H1 (cell line): ENCODE results near the gene MORC1. TPM values are rescaled to one million over a fixed set of nuclear protein-coding genes. Genes with fewer than 3 reads are reported as not detected.

Experiments used
- CTCF ChIA-PET: fragments of 300-600 bp; sonication (Branson Sonifier 250); formaldehyde crosslinking; loops from one replicate; lab custom pipeline; 2021; ENCODE audit not compliant: partially characterized antibody; lab: Charles Lee
- POLR2A ChIA-PET: fragments of 300-600 bp; sonication (Branson Sonifier 250); formaldehyde crosslinking; loops from one replicate; lab custom pipeline; 2021; ENCODE audit warnings: inconsistent platforms; ENCODE audit not compliant: partially characterized antibody; lab: Charles Lee
- DNase-seq, 2 experiments: peaks; one replicate each; pipeline versions ENCODE4 v3.0.0 to v3.0.0-alpha.2; 2010 to 2022; ENCODE audit warnings: low spot score in 2 of 2, low read depth in 1 of 2, mixed read lengths in 1 of 2
- FAIRE-seq: peaks from 2 replicates; lab custom pipeline; 2011; peaks lifted over from hg19 to GRCh38; lab: Jason Lieb, UNC
- H2AFZ ChIP-seq: 2 replicates; pipeline ENCODE4 v1.8.1; 2012; ENCODE audit warnings: low read length, inconsistent platforms
- H2AK5ac ChIP-seq: 2 replicates; pipeline ENCODE4 v1.6.1; 2013; ENCODE audit warnings: low read depth, low read length
- H2BK120ac ChIP-seq: replicated peaks from 2 replicates; pipeline ENCODE3; 2013; ENCODE audit warnings: low read depth, low read length, inconsistent platforms
- H2BK12ac ChIP-seq: 2 replicates; pipeline ENCODE4 v1.6.1; 2013; ENCODE audit warnings: low read depth, low read length
- H2BK15ac ChIP-seq: 2 replicates; pipeline ENCODE4 v1.6.1; 2013; ENCODE audit warnings: low read length
- H2BK20ac ChIP-seq: 2 replicates; pipeline ENCODE4 v1.6.1; 2013; ENCODE audit warnings: low read length
- H2BK5ac ChIP-seq: 2 replicates; pipeline ENCODE4 v1.6.1; 2013; ENCODE audit warnings: low read depth, low read length
- H3K14ac ChIP-seq: 2 replicates; pipeline ENCODE4 v1.6.1; 2013; ENCODE audit warnings: inconsistent platforms; ENCODE audit not compliant: insufficient read length
- H3K18ac ChIP-seq: 2 replicates; pipeline ENCODE4 v1.6.1; 2013; ENCODE audit warnings: low read length; ENCODE audit errors: extremely low read depth
- H3K23ac ChIP-seq: 2 replicates; pipeline ENCODE4 v1.6.1; 2013; ENCODE audit warnings: inconsistent platforms; ENCODE audit not compliant: insufficient read length
- H3K23me2 ChIP-seq: 2 replicates; pipeline ENCODE4 v1.6.1; 2013; ENCODE audit warnings: low read depth, low read length
- H3K27ac ChIP-seq: 2 replicates; pipeline ENCODE4 v1.6.1; 2011; ENCODE audit warnings: low read depth, low read length, inconsistent platforms
- H3K27me3 ChIP-seq, 4 experiments: replicated peaks in 1 of 4; 1 replicate in 1 of 4; 2 replicates in 3 of 4; pipeline versions ENCODE4 v1.6.1 to v1.8.1; 2011 to 2013; ENCODE audit warnings: low read length in 3 of 4, mild to moderate bottlenecking in 3 of 4, inconsistent platforms in 2 of 4, mixed read lengths in 2 of 4, moderate library complexity in 1 of 4; ENCODE audit not compliant: control insufficient read depth in 3 of 4, insufficient read depth in 3 of 4; ENCODE audit errors: extremely low read depth in 1 of 4
- H3K36me3 ChIP-seq, 4 experiments: 2 replicates each; pipeline versions ENCODE4 v1.6.1 to v1.8.1; 2011 to 2013; ENCODE audit warnings: mild to moderate bottlenecking in 4 of 4, low read length in 3 of 4, moderate library complexity in 2 of 4, control low read depth in 1 of 4, inconsistent platforms in 1 of 4; ENCODE audit not compliant: insufficient read depth in 4 of 4, control insufficient read depth in 2 of 4
- H3K4ac ChIP-seq: replicated peaks from 2 replicates; pipeline ENCODE3; 2013; ENCODE audit warnings: low read length, low read depth, mixed read lengths, inconsistent platforms; ENCODE audit not compliant: insufficient read length
- H3K4me1 ChIP-seq, 4 experiments: replicated peaks in 1 of 4; 1 replicate in 1 of 4; 2 replicates in 3 of 4; pipeline versions ENCODE4 v1.6.1 to v1.8.1; 2011 to 2013; ENCODE audit warnings: low read length in 3 of 4, inconsistent platforms in 2 of 4, mixed read lengths in 1 of 4; ENCODE audit not compliant: insufficient read depth in 4 of 4, control insufficient read depth in 3 of 4
- H3K4me2 ChIP-seq, 2 experiments: 2 replicates each; pipeline versions ENCODE4 v1.6.1 to v1.8.1; 2011 to 2013; ENCODE audit warnings: low read depth in 2 of 2, low read length in 2 of 2, control low read depth in 1 of 2, inconsistent platforms in 1 of 2, mild to moderate bottlenecking in 1 of 2; ENCODE audit not compliant: insufficient read depth in 1 of 2
- H3K4me3 ChIP-seq, 4 experiments: fragments of 200-600, 300-600 bp in 1 of 4; sonication (generic), shearing (Covaris generic), sonication (Bioruptor Twin) in 1 of 4; 2 replicates each; pipeline versions ENCODE4 v1.5.1 to v1.8.1; 2011 to 2016; ENCODE audit warnings: low read length in 4 of 4, low read depth in 3 of 4, control low read depth in 2 of 4, inconsistent platforms in 2 of 4, mild to moderate bottlenecking in 2 of 4, mixed read lengths in 1 of 4, moderate library complexity in 1 of 4; ENCODE audit not compliant: insufficient read depth in 2 of 4; ENCODE audit errors: extremely low read depth in 1 of 4
- H3K56ac ChIP-seq: replicated peaks from 2 replicates; pipeline ENCODE3; 2013; ENCODE audit warnings: low read depth, mild to moderate bottlenecking, mixed read lengths, low read length, inconsistent platforms; ENCODE audit not compliant: insufficient read length
- H3K79me1 ChIP-seq: 2 replicates; pipeline ENCODE4 v1.6.1; 2013; ENCODE audit warnings: low read depth, low read length, control low read depth
- H3K79me2 ChIP-seq, 2 experiments: 2 replicates each; pipeline versions ENCODE4 v1.6.1 to v1.8.1; 2012 to 2013; ENCODE audit warnings: low read length in 2 of 2, mild to moderate bottlenecking in 2 of 2, inconsistent platforms in 1 of 2; ENCODE audit not compliant: insufficient read depth in 2 of 2, control insufficient read depth in 1 of 2
- H3K9ac ChIP-seq, 4 experiments: replicated peaks in 1 of 4; 1 replicate in 1 of 4; 2 replicates in 3 of 4; pipeline versions ENCODE4 v1.6.1 to v1.8.1; 2011 to 2013; ENCODE audit warnings: low read depth in 3 of 4, low read length in 3 of 4, control low read depth in 2 of 4, mild to moderate bottlenecking in 2 of 4, moderate library complexity in 2 of 4, inconsistent platforms in 1 of 4; ENCODE audit errors: extremely low read depth in 1 of 4
- H3K9me3 ChIP-seq, 2 experiments: 2 replicates each; pipeline versions ENCODE4 v1.6.1 to v1.8.1; 2012 to 2013; ENCODE audit warnings: mild to moderate bottlenecking in 2 of 2, moderate library complexity in 2 of 2, control low read depth in 1 of 2, inconsistent platforms in 1 of 2, low read depth in 1 of 2, low read length in 1 of 2, mixed read lengths in 1 of 2; ENCODE audit not compliant: insufficient read depth in 2 of 2
- H4K20me1 ChIP-seq, 2 experiments: replicated peaks in 1 of 2; 2 replicates each; pipeline versions ENCODE3 to v1.8.1; 2011 to 2013; ENCODE audit warnings: inconsistent platforms in 2 of 2, low read length in 2 of 2, mild to moderate bottlenecking in 1 of 2; ENCODE audit not compliant: insufficient read depth in 2 of 2, control insufficient read depth in 1 of 2
- H4K5ac ChIP-seq: 2 replicates; pipeline ENCODE4 v1.6.1; 2013; ENCODE audit warnings: low read length, low read depth, mixed read lengths, inconsistent platforms; ENCODE audit not compliant: insufficient read length
- H4K8ac ChIP-seq: 2 replicates; pipeline ENCODE4 v1.8.0; 2013; ENCODE audit warnings: mild to moderate bottlenecking, moderate library complexity, low read length, inconsistent platforms; ENCODE audit not compliant: insufficient read depth; ENCODE audit errors: extremely low read depth
- H4K91ac ChIP-seq: replicated peaks from 2 replicates; pipeline ENCODE3; 2013; ENCODE audit warnings: low read length, mixed read lengths, inconsistent platforms; ENCODE audit not compliant: insufficient read length
- CREB1 ChIP-seq: IDR thresholded peaks from 2 replicates; pipeline ENCODE4 v1.6.1; 2012; ENCODE audit warnings: inconsistent platforms
- EP300 ChIP-seq, 2 experiments: IDR thresholded peaks; 1 replicate in 1 of 2; 2 replicates in 1 of 2; pipeline ENCODE4 v1.6.1; 2011 to 2012; ENCODE audit warnings: low read depth in 2 of 2, low read length in 2 of 2, mild to moderate bottlenecking in 2 of 2, borderline replicate concordance in 1 of 2, inconsistent platforms in 1 of 2, moderate library complexity in 1 of 2
- GTF2F1 ChIP-seq: IDR thresholded peaks from 2 replicates; pipeline ENCODE4 v1.6.1; 2012; ENCODE audit warnings: low read depth, low read length, improper control_type of control experiment, borderline replicate concordance
- MAX ChIP-seq: IDR thresholded peaks from 2 replicates; pipeline ENCODE4 v1.6.1; 2012; ENCODE audit warnings: inconsistent platforms
- SIRT6 ChIP-seq: IDR thresholded peaks from one replicate; pipeline ENCODE4 v1.7.1; 2012; ENCODE audit warnings: low read length, inconsistent platforms
- ZNF274 ChIP-seq: IDR thresholded peaks from 2 replicates; pipeline ENCODE4 v1.7.0; 2012; ENCODE audit warnings: low read length, borderline replicate concordance; ENCODE audit errors: extremely low read depth
- polyA plus RNA-seq, 7 experiments: library from polyadenylated mRNA; depleted of rRNA in 3 of 7; stranded (reverse) in 5 of 7; unstranded in 2 of 7; fragments of >200 nt in 5 of 7; fragments of 200-250 nt in 2 of 7; gene quantifications; 1 replicate in 5 of 7; 2 replicates in 1 of 7; 4 replicates in 1 of 7; pipeline versions ENCODE4 v1.2.1 to v1.2.3, GENCODE V29; 2011 to 2013; ENCODE audit warnings: missing spikeins in 2 of 7, mixed read lengths in 2 of 7
- total RNA-seq: library from RNA; stranded (reverse); fragmentation: NEBNext Ultra II Directional; extraction: Animal tissue kit (Norgen Biotek cat#: 25700); gene quantifications from 2 replicates; pipeline ENCODE4 v1.2.1, GENCODE V29; 2021

Gene MORC1
- total and polyA plus RNA-seq, 2 of the 8 experiments (the other 6 are each of a cell fraction or from before 2014, with no cell fraction given): not detected

- Histone ChIP-seq H3K36me3 (no peaks in the 10 kb centered on the region), H3K4me2 (no peak overlapping the region), H2AFZ (no peak overlapping the region), H3K23me2 (no peaks in the 10 kb centered on the region), H2BK5ac (no peak overlapping the region), H3K4ac (no peak overlapping the region), H3K27me3 (no peaks in the 10 kb centered on the region), H3K4me3 (no peak overlapping the region), H4K8ac (no peak overlapping the region), H3K56ac (no peak overlapping the region), H2BK20ac (no peak overlapping the region), H3K9me3 (peaks cover 0 to 10% of the 10 kb centered on the region in 2 experiments; a peak in 2 of 4 replicates), H2AK5ac (no peak overlapping the region), H3K14ac (no peak overlapping the region), H3K23ac (no peak overlapping the region), H2BK12ac (no peak overlapping the region), H3K4me1 (no peaks in the 10 kb centered on the region), H2BK15ac (no peak overlapping the region), H3K79me1 (no peaks in the 10 kb centered on the region), H2BK120ac (no peak overlapping the region), H3K9ac (no peak overlapping the region), H4K91ac (no peak overlapping the region), H3K79me2 (no peaks in the 10 kb centered on the region), H3K18ac (no peak overlapping the region), H4K20me1 (no peaks in the 10 kb centered on the region), H3K27ac (no peak overlapping the region), H4K5ac (no peak overlapping the region)
- ChIA-PET CTCF (no interaction called here), POLR2A (no interaction called here)
- TF ChIP-seq ZNF274 (no peak), SIRT6 (no peak), EP300 (IDR thresholded peaks at IDR 0.05; ENCODE audit: borderline replicate concordance in 1 of 2, low read depth in 2 of 2, low read length in 2 of 2) (no peak), GTF2F1 (no peak), MAX (no peak), CREB1 (no peak)
- FAIRE-seq: no peak
- no peak for DNase-seq
Measured at GRCh38 chr3:109122690-109123089, 4.8 kb upstream of the MORC1 start.
